Measurements from ENCODE around the gene MEF2A. TPM values are rescaled to one million over a fixed set of nuclear protein-coding genes. Genes with fewer than 3 reads are reported as not detected.

The MEF2A gene
- total and polyA plus RNA-seq, 2 donors (not counting 1 experiment from before 2014, with no cell fraction given) = 44.0 to 102 TPM

- peaks cover 86% of the 10 kb centered on the region for H4K20me1 ChIP-seq (ENCODE audit: control insufficient read depth, insufficient read depth, low read length, poor library complexity, severe bottlenecking)
- H3K9me3 ChIP-seq (ENCODE audit: control extremely low read depth in 1 of 3, control insufficient read depth in 2 of 3, insufficient read depth in 1 of 3, low read length in 2 of 3) = peaks cover 0 to 8% (median 1%) of the 10 kb centered on the region in 3 donors
- H3K4me3 ChIP-seq (ENCODE audit: control extremely low read depth in 1 of 5, extremely low read depth in 1 of 5, insufficient read depth in 1 of 5, low read depth in 2 of 5, low read length in 4 of 5) = no peak overlapping the region
- WGBS (ENCODE audit: insufficient coverage) = 83% methylated on average over 2 of the region's 4 CpGs
- H3K79me2 ChIP-seq (ENCODE audit: control insufficient read depth, insufficient read depth, low read length) = peaks cover 100% of the 10 kb centered on the region
- H3K9ac ChIP-seq (ENCODE audit: low read length) = peak overlapping the region; percentile 3
- CTCF ChIA-PET = interaction anchor here (1.1 to 1.3 kb wide), 5 partner anchors 8 to 174 kb away, joined by 3 to 6 read pairs (median 3); no protein-coding TSS in a partner anchor
- Mint-ChIP-seq H3K9me3 (ENCODE audit: insufficient read depth) (peaks cover 10% of the 10 kb centered on the region), H3K4me3 (no peak overlapping the region), H3K27me3 (no peaks in the 10 kb centered on the region), H3K4me1 (peaks cover 62% of the 10 kb centered on the region), H3K27ac (no peak overlapping the region)
- intact Hi-C loops (cut with micrococcal nuclease) = loop anchor here (5.0 kb wide), 2 partner anchors 35 to 240 kb away; no protein-coding TSS in a partner anchor
- DNase-seq (no peak), ATAC-seq (ENCODE audit: low read depth) (no peak)
- no peaks in the 10 kb centered on the region for H3K27me3 ChIP-seq (replicated peaks in 1 of 4; ENCODE audit: control extremely low read depth in 1 of 4, control insufficient read depth in 3 of 4, insufficient read depth in 4 of 4, low read length in 3 of 4)
- TF ChIP-seq, protein P1, sequence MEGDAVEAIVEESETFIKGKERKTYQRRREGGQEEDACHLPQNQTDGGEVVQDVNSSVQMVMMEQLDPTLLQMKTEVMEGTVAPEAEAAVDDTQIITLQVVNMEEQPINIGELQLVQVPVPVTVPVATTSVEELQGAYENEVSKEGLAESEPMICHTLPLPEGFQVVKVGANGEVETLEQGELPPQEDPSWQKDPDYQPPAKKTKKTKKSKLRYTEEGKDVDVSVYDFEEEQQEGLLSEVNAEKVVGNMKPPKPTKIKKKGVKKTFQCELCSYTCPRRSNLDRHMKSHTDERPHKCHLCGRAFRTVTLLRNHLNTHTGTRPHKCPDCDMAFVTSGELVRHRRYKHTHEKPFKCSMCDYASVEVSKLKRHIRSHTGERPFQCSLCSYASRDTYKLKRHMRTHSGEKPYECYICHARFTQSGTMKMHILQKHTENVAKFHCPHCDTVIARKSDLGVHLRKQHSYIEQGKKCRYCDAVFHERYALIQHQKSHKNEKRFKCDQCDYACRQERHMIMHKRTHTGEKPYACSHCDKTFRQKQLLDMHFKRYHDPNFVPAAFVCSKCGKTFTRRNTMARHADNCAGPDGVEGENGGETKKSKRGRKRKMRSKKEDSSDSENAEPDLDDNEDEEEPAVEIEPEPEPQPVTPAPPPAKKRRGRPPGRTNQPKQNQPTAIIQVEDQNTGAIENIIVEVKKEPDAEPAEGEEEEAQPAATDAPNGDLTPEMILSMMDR (IDR thresholded peaks at IDR 0.05) = no peak
- TF ChIP-seq EZH2 (IDR thresholded peaks at IDR 0.05; ENCODE audit: borderline replicate concordance, insufficient read depth, low read depth, low read length, poor library complexity, severe bottlenecking) = no peak
- no peak overlapping the region for H3K27ac ChIP-seq (ENCODE audit: low read length in 2 of 2)
- no peak overlapping the region for H2AFZ ChIP-seq (ENCODE audit: insufficient read depth, low read depth, low read length, poor library complexity, severe bottlenecking)
- H3K36me3 ChIP-seq (replicated peaks in 1 of 2; ENCODE audit: control extremely low read depth in 1 of 2, control insufficient read depth in 1 of 2, extremely low read depth in 1 of 2, insufficient read depth in 2 of 2, low read length in 1 of 2) = peaks cover 4 to 15% of the 10 kb centered on the region in 2 experiments
- H3K4me2 ChIP-seq (replicated peaks; ENCODE audit: low read depth, low read length, poor library complexity, severe bottlenecking) = peak overlapping the region; percentile 9
- peaks cover 19 to 42% of the 10 kb centered on the region in 2 donors for H3K4me1 ChIP-seq (ENCODE audit: control insufficient read depth in 2 of 2, insufficient read depth in 2 of 2, low read length in 2 of 2)
- POLR2A ChIA-PET = no interaction called here
Measured at GRCh38 chr15:99582508-99582960, 16.8 kb downstream of the MEF2A start.

GRCh38 chr15:99584081-99584600 is 18.4 kb downstream of the MEF2A start:
- no peak for TF ChIP-seq EZH2 (IDR thresholded peaks at IDR 0.05; ENCODE audit: borderline replicate concordance, insufficient read depth, low read depth, low read length, poor library complexity, severe bottlenecking)
- TF ChIP-seq, protein P1 (IDR thresholded peaks at IDR 0.05) = no peak
- Histone ChIP-seq H3K36me3 (replicated peaks in 1 of 2; ENCODE audit: control extremely low read depth in 1 of 2, control insufficient read depth in 1 of 2, extremely low read depth in 1 of 2, insufficient read depth in 2 of 2, low read length in 1 of 2) (peaks cover 4 to 15% of the 10 kb centered on the region in 2 experiments), H3K4me3 (ENCODE audit: control extremely low read depth in 1 of 5, extremely low read depth in 1 of 5, insufficient read depth in 1 of 5, low read depth in 2 of 5, low read length in 4 of 5) (no peak overlapping the region), H3K79me2 (ENCODE audit: control insufficient read depth, insufficient read depth, low read length) (peaks cover 100% of the 10 kb centered on the region), H3K27me3 (replicated peaks in 1 of 4; ENCODE audit: control extremely low read depth in 1 of 4, control insufficient read depth in 3 of 4, insufficient read depth in 4 of 4, low read length in 3 of 4) (no peaks in the 10 kb centered on the region), H3K9me3 (ENCODE audit: control extremely low read depth in 1 of 3, control insufficient read depth in 2 of 3, insufficient read depth in 1 of 3, low read length in 2 of 3) (peaks cover 1 to 8% (median 3%) of the 10 kb centered on the region in 3 donors), H3K27ac (ENCODE audit: low read length in 2 of 2) (peak overlapping the region in 1 of 2 donors; percentile 15), H3K4me2 (replicated peaks; ENCODE audit: low read depth, low read length, poor library complexity, severe bottlenecking) (no peak overlapping the region), H3K9ac (ENCODE audit: low read length) (no peak overlapping the region), H2AFZ (ENCODE audit: insufficient read depth, low read depth, low read length, poor library complexity, severe bottlenecking) (no peak overlapping the region), H4K20me1 (ENCODE audit: control insufficient read depth, insufficient read depth, low read length, poor library complexity, severe bottlenecking) (peaks cover 88% of the 10 kb centered on the region), H3K4me1 (ENCODE audit: control insufficient read depth in 2 of 2, insufficient read depth in 2 of 2, low read length in 2 of 2) (peaks cover 14 to 40% of the 10 kb centered on the region in 2 donors)
- no CpG with 5 or more reads among the region's 2 CpGs for WGBS (ENCODE audit: insufficient coverage)
- Mint-ChIP-seq H3K27me3 (no peaks in the 10 kb centered on the region), H3K4me1 (peaks cover 56% of the 10 kb centered on the region), H3K27ac (no peak overlapping the region), H3K4me3 (no peak overlapping the region), H3K9me3 (ENCODE audit: insufficient read depth) (peaks cover 12% of the 10 kb centered on the region)
- intact Hi-C loops (cut with micrococcal nuclease) = loop anchor here (5.0 kb wide), 2 partner anchors 33 to 242 kb away; no protein-coding TSS in a partner anchor
- POLR2A ChIA-PET = no interaction called here
- CTCF ChIA-PET = no interaction called here
- ATAC-seq (ENCODE audit: low read depth) (no peak), DNase-seq (no peak)
